Astrocyte of the cerebellum (primary cell): ENCODE measurements around the gene TUBGCP6.

Experiments
- DNase-seq: peaks from one replicate; pipeline ENCODE4 v3.0.0-alpha.2; 2011; ENCODE audit warnings: low read depth
- H3K4me3 ChIP-seq: 2 replicates; pipeline ENCODE4 v1.5.1; 2011; ENCODE audit warnings: mild to moderate bottlenecking, low read depth, low read length, moderate library complexity
- in situ Hi-C: cut with HindIII; loops from 2 replicates; pipeline ENCODE4 v1.10.0; 2017; ENCODE audit warnings: low sequenced_read_pairs
- TF ChIP-seq, protein P1 (sequence below): IDR thresholded peaks from 2 replicates; pipeline ENCODE4 v1.5.1; 2012; ENCODE audit warnings: low read length, low read depth, moderate library complexity, mild to moderate bottlenecking; ENCODE audit errors: missing control alignments

The TUBGCP6 gene

DNA sequence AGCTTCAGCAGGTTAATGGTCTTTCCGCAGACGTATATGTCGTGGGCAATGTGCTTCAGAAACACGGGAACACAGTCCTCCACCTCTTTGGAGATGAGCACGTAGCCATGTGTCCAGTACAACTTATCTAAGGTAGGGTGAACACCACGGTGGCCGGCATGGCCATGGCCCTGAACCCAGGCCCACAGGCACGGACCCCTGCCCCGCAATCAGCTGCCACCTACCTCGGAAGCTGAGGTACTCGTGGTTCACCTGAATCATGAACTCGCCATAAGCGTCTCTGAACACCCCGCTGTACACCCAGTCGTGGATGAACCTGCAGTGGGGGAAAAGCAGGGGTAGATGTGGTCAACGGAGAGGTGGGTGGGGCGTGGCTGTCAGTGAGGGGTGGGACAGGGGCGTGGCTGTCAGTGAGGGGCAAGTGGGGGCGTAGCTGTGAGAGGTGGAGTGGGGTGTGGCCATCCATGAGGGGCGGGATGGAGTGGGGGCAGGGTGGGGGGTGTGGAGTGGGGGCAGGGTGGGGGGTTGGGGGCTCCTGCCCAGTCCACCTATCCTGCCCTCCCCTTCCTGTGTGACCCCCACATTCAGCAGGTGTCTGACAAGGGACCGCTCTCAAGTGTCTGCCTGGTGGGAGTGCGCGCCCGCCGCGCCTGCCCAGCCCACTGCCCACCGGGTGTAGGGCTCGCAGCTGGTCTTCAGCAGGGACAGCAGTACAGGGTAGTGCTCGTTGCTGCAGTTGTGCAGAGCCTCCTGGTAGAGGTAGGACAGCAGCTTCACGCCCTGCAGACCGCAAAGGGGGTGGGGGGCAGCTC, 18.6 kb downstream of the TUBGCP6 start:
- TF ChIP-seq, protein P1, sequence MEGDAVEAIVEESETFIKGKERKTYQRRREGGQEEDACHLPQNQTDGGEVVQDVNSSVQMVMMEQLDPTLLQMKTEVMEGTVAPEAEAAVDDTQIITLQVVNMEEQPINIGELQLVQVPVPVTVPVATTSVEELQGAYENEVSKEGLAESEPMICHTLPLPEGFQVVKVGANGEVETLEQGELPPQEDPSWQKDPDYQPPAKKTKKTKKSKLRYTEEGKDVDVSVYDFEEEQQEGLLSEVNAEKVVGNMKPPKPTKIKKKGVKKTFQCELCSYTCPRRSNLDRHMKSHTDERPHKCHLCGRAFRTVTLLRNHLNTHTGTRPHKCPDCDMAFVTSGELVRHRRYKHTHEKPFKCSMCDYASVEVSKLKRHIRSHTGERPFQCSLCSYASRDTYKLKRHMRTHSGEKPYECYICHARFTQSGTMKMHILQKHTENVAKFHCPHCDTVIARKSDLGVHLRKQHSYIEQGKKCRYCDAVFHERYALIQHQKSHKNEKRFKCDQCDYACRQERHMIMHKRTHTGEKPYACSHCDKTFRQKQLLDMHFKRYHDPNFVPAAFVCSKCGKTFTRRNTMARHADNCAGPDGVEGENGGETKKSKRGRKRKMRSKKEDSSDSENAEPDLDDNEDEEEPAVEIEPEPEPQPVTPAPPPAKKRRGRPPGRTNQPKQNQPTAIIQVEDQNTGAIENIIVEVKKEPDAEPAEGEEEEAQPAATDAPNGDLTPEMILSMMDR = no peak
- in situ Hi-C loops = no loop called here
- H3K4me3 ChIP-seq = no peak overlapping the region
- DNase-seq = no peak

DNA sequence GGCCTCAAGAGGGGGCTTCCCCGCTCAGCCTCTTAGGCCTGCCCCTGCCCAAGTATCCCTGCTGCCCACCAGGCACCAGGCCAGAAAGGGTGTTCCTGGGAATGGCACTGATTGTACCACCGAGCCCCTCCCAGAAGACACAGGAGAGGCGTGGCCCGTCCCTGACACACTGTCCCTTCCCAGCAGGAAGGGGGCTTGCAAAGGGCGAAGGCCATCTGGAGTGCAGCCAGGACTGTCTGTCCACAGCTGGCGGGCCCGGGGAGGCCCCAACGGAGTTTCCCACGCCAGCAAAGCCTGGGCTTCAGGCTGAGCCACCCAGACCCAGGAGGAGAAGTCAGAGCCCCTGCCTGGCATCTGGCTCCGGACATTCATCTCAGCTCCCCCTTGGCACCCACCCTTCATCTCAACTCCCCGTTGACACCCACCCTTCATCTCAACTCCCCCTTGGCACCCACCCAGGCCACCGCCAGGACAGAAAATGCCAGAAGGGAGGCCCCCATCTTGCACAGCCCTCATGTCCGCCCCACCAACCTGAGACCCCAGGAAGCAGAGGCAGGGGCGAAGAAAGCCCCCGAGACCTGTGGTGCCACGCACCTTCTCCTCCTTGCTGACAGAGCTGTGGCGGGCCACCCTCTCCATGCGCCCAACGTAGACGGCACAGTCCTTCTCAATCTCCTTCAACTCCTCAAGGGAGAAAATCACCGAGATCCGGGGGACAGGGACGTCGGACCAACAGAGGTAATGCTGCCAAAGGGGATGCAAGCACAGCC, 19.4 kb downstream of the TUBGCP6 start:
- in situ Hi-C loops = no loop called here
- TF ChIP-seq, protein P1 = no peak
- DNase-seq = no peak
- no peak overlapping the region for H3K4me3 ChIP-seq

GRCh38 chr22:50224071-50224470, 20.8 kb downstream of the TUBGCP6 start:
- TF ChIP-seq, protein P1 = no peak
- no peak overlapping the region for H3K4me3 ChIP-seq
- in situ Hi-C loops = no loop called here
- DNase-seq = no peak

GRCh38 chr22:50222508-50222907, 22.3 kb downstream of the TUBGCP6 start:
- in situ Hi-C loops = no loop called here

GRCh38 chr22:50221410-50222300, 23.2 kb downstream of the TUBGCP6 start:
- in situ Hi-C loops = no loop called here
- H3K4me3 ChIP-seq = no peak overlapping the region
- TF ChIP-seq, protein P1 = no peak

More at GRCh38 chr22:50222508-50222907, 22.3 kb downstream of the TUBGCP6 start:
- no peak for DNase-seq
- TF ChIP-seq, protein P1 = no peak
- H3K4me3 ChIP-seq = no peak overlapping the region

More at GRCh38 chr22:50221410-50222300, 23.2 kb downstream of the TUBGCP6 start:
- DNase-seq = no peak
